GM21367 (cell line): ENCODE measurements around the gene KIF12.
"Not testable (repeated sequence)": the region's sequence is repeated elsewhere in the genome, so short reads cannot be mapped to it uniquely, and the experiment has no call there.

Source experiments
- ATAC-seq: cut with Tn5 transposase; IDR thresholded peaks from one replicate; pipeline ENCODE4 v1.9.1; 2021; ENCODE audit not compliant: unreplicated experiment

Gene KIF12

DNA sequence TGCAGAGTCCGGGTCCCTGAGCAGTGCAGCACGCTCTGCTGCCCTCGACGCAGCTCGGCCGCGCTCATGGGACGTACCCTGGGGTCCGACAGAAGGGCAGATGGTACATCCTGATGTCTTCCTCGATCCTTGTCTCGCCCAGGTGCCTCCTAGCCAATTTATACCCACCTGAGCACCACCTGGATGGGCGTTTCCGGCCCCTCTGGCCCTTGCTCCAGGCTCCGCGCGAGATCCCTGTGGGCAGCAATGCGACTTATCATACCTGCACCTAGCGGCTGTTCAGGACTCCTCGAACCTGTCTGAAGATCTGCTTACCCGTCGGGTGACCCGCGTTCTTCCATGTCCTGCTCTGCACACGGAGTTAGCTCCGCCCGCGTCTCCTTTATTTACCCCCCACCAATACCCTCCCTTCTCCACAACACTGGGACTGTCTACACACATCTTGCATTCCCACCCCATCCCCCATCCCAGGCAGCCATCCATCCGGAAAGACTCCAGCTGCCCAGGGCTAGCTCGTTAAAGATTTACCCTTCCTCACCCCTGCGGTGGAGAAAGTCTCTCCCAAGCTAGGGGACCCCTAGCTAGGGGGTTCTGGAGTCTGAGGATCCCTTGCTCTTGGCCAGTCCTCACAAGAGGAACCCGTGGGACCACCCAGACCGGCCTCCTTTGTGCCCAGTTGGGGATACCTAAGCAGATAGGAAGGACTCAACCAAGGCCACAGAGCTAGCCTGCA lies at the start of gene KIF12:
Gene KIF12, minus strand, starts transcription at position 357 of the 733 bp plus-strand sequence. Its CDS starts 16 bp downstream, at position 341.
- no peak for ATAC-seq

DNA sequence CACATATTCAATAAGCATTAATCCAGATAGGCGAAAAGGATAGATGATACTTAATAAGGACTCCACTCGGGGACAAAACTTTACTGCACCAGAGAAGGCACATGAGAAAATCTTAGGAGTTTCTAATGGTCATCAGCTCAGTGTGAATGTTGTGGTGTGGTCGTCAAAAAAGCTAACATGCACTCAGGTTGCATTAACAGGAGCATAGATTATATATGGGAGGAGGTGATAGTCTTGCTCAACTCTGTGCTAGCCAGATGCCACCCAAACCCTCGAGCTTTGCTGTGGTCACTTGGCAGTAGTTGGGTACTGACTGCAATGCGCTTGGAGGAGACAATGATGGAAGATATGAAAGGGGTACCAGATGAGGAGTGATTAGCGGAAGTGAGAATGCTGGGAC lies 47.6 kb upstream of the KIF12 start:
- ATAC-seq: no peak

DNA sequence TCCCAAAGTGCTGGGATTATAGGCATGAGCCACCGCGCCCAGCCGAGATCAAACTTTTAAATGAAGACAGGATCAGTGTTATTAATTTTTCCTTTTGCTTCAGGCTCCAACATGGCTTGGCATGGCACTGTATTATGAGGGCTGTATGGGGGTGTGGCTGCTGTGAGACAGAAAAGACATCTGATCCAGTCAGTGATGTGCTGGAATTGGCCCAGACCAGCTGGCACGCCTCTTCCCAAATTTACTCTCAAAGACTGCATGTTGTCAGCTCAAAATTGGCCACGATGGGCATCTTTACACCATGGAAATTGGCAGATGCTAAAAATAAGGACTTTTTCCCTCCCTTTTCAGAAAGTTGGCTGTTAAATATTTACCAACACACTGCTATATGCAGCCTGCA lies 44.1 kb upstream of the KIF12 start:
- no peak for ATAC-seq

DNA sequence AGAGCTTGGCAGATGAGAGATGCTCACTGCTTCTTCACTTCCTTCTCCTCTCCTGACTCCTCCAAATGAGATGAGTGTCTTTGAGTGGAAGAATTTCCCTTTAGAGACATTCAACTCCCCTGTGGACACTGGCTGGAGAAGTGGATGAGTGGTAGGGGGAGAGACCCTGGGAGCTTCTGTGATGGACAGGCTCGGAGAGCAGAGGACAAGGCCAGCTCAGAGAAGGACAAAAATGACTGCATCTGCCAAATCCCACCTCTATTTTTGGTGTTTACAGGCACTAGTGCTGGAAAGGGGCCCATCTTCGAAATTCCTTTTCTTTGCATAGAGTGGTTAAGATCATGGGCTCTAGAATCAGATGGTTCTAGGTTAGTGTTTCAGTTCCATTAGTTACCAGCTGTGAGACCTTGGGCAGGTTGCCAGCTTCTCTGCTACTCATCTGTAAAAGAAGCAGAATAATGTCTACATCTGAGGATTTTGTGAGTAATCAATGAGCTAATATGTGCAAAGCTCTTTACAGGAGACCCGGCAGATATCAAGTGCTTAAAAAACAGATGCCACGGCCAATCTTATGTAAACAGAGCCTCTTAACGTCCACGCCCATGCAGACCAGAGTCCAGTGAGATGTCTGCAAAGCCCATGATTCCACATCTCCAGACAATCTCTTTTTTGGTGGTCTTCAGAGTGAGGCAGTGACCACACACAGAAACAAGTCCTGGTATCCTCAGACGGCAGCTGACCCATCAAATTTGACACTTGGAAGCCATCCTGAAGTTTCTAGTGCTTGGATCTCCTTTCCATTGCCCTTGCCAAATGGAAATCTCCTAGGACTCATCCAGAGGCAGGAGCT lies 42.7 kb upstream of the KIF12 start:
- no peak for ATAC-seq

DNA sequence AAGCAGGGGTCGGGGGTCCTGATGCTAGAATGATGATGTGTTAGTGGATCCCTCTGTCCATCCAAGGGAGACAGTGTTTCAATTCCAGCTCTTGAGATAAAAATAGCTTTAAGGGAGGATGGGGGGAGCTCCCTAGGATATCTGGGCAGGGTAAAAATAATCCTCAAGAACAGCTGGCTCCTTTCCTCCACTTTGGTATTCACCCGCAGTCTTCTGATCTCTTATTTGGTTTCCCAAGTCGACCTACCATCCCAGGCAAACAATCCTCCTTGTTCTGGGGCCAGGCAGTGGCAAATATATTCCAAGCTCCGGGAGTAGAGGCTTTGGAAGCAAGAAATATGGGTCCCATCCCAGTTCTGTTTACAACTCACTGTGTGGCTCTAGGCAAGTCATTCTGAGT lies 41.8 kb upstream of the KIF12 start:
- no peak for ATAC-seq

DNA sequence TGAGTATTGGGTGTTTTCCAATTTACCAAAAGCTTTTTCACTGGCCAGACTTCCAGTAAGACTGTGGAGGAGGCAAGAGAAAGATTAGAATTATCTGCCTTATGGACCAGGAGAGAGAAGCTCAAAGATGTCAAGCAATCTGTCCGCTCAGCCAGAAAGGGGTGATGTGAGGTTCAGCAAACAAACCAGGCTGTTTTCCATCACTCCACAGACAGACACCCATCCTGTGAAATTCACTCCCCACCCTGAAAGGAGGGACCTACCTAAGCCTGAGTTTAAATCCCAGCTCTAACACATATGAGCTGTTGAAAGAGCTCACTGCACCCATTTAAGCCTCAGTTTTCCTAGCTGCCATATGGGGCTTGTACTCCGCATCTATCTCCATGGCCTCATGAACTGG lies 41.3 kb upstream of the KIF12 start:
- ATAC-seq: no peak

DNA sequence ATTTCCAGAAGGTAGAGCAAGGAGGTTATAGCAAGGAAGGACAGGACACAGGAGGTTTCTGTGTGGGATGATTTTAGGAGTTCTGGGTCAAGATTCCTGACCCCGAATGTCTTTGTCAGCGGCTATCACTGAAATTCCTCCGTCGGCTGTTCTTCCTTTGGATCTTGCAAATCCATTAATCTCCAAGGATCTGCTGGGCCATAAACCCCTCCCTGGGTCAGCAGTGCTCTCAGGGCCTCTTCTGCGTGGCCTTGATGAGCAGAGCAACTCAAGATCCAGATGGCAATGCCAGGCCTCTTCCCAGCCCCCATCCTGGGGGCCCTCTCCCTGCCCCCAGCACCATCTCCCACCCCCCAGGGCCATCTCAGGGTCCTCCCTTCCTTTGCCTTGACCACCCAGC lies 40.0 kb upstream of the KIF12 start:
- ATAC-seq: no peak

DNA sequence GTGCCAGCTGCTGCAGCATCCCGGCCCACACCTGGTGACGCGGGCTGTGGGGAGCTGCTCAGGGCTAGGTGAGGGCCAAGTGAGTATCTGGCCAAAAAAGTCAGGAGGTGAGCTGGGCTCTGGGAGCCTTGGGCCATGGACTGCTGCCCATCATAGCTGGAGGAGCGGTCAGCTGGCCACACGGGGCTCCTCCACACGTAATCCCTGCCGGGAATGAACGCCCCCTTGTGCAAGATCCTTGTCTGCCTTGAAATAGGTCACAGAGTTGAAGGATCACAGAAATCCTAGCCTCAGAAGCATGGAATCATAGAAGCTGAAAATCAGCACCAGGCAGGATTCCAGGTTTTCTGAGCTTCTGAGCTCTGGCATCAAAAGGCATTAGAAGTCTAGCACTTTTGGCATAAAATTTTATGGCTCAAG lies 39.5 kb upstream of the KIF12 start:
- ATAC-seq: no peak

DNA sequence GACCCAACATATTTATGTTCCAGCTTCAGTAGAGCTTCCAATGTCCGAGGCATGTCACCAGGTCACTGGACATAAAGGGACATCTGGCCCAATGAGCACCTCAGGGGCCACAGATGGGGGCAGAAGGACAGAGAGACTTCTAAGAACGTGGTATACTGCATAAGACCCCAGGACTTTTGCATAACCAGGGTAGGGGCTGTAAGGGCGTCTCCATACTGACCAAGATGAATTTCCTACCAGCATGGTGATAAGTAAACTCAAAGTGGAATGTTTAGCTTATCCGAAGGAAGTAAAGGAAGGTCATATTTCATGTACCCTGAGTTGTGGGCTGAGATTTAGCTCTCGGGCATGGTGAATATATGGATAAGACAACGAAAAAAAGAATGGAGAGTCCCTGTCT lies 38.7 kb upstream of the KIF12 start:
- ATAC-seq: no peak

DNA sequence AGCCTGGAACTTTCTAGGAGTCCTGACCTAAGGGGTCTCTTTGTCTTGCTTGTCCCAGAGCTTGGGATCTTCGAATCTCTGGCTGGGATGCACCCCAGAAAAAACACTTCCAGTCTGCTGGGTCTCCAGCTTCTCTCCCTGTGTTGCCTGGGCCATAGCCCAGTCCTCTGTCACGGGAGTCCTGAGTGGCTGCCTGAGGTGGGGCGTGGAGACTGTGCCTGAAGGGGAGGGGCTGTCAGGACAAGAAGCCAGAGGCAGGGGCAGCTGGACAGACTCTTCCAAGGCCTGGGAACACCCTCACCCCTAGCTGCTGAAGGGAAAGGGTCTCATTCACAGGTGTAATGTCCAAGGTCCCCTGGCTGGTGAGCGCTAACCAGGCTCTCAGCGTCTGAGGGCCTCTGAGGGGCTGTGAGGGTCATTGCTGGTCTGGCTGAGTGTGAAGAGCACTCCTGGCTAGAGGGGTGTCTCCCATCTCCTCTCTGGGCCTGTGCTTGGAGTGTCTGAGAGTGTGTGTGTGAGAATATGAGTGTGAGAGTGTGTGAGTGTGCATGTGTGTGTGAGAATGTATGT lies 35.8 kb upstream of the KIF12 start:
- no peak for ATAC-seq

DNA sequence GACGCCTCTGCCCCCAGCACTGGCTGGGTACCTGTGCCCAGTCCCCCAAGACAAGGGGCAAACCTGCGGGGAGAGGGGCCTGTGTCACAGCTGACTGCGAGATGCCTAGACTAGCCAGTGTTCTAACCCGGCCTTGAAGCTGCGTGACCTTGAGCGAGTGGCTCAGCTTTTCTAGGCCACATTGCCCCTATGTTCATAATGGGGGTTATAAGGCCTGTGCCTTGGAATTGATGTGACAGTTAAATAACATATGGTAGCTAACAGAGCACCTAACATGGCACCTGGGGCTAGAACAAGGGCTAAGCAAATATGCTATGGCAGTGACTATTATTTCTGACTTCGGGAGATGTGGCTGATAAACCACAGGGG lies 33.4 kb upstream of the KIF12 start:
- ATAC-seq: no peak

DNA sequence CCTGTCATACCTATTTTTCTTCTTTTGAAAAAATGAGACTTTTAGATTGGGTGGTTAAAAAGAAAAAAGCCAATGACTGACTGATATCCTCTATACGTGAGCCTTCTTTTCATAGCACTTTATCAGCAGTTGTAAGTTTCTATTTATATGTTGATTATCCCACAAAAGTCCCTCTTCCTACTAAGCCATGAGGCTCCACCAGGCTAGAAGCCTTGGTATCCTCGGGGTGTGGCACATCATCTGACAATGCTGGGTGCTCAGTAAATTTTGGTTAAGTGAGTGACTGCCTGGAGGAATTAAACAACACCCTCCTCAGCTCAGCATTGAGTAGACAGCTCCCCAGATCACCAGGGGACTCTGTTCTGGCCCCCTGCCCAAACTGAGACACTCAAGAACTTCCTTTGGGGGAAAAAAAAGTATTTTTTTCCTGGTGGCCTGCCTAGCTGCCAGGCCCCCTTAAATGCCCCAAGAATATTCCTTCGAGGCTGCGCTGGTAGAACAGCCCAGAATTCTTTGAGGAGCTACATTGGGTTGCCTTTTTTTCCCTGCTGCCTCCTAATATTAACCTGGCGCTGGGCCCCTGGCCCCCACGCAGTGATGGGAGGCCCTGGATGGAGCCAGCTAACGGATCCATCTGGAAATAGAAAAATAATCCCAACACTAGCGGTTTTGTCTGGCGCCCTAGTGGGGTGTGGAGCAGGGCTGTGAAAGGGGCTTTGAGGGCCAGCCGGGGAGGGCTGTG lies 32.9 kb upstream of the KIF12 start:
- no peak for ATAC-seq

DNA sequence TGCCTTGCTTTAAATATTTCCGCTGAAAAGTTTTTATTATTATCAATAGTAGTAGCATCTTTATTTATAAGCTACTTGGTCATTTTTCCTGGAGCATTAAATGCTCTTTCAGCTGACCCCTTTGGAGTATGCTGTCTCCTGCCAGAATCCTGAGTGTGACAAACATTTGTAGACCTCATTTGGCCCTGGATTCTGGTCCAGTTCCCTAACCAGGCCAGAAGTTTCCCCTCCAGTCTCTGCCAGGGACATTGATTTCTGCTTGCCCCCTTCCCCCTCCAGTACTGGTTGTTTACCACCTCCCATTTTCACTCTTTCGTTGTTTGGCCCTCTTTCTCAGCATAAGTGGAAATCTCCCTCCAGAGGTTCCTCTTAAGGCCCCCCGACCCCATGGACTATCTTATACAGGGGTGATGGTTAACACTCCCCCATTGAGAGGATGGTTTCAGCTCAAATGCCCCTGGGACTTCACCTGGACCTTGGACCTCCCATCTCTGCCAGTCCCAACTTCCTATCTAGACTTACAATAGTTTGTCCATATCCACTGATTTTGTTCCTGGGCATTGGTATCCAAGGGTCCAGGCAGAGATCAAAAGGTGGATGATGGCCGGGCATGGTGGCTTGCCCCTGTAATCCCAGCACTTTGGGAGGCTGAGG lies 31.7 kb upstream of the KIF12 start:
- ATAC-seq: no peak

DNA sequence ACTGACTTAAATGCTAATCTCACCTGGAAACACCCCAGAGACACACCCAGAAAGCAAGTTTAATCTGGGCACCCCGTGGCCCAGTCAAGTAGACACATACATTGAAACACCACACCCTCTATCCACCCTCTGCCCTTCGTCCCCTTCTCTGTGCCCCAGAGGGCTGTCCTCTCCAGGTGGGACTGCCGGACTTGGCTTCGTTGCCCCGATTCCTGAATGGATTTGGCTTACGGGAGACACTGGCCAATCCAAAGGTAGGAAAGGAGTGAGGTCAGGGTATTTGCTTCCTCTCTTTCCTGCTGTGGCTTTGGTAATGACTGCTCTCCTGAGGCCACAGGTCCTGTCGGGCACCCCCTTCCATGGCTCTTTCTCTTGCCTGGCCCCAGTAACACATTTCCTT lies 31.0 kb upstream of the KIF12 start:
- ATAC-seq: no peak

DNA sequence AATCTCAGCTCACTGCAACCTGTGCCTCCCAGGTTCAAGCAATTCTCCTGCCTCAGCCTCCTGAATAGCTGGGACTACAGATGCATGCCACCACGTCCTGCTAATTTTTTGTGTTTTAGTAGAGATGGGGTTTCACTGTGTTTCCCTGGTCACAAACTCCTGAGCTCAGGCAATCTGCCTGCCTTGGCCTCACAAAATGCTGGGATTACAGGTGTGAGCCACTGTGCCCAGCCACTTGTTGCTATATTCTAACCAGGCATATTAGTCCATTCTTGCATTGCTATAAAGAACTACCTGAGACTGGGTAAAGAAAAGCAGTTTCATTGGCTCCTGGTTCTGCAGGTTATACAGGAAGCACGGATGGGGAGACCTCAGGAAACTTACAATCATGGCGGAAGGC lies 29.7 kb upstream of the KIF12 start:
- not testable (repeated sequence) for ATAC-seq

DNA sequence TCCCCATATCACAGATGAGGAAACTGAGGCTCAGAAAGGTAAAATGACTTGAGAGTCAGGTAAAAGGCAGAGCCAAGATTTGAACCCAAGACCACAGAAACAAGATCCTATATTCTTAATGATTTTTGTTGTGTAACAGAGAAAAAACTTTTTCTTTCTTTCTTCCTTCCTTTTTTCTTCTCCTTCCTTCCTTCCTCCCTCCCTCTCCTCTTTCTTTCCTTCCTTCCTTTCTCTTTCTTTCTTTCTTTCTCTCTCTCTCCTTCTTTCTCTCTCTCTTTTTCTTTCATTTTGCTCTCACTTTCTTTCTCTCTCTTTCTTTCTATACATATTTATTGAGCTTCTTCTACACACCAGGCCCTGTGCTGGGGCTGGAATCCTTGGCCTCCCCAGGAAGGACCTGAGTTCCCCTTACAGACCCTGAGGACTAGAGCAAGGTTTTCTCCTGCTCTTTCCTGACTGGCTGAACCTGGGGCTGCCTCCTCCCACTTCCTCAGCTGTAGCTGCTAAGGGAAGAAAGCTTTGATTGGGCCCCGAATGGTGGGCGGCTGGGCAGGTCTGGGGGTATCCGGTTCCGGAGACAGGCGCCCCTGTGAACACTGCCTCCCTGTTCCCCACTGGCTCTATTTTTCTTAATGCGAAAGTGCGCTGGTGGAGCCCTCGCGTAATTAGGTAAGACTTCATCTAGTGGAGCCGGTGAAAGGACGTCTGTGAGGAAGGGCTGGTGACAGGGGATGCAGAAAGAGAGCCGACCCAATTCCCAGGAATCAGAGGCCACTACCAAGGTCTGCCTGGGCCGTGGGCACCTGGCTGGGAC lies 27.4 kb upstream of the KIF12 start:
- no peak for ATAC-seq

DNA sequence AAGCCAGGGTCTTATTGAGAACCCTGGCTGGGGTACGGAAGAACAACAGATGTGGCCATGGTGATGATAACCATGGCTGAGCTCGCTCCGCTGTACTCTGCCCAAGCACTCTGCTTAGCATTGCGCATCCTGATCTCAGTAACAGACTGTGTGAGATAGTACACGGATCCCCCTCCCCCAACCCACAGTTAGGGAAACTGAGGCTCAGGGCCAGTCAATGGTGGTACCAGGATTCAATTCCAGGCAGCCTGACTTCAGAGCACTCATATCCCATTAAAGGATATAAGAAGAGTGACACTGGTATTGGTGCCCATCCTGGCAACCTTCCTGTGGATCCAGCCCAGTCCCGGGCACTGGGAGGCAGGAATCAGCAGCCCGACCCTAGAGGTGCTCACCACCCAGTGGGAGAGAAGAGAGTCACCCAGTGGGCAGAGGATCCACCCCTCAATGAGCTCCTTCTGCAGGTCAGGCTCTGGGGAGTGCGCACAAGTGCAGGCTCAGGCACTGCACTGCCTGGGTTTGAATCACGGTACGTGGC lies 26.5 kb upstream of the KIF12 start:
- ATAC-seq: no peak

DNA sequence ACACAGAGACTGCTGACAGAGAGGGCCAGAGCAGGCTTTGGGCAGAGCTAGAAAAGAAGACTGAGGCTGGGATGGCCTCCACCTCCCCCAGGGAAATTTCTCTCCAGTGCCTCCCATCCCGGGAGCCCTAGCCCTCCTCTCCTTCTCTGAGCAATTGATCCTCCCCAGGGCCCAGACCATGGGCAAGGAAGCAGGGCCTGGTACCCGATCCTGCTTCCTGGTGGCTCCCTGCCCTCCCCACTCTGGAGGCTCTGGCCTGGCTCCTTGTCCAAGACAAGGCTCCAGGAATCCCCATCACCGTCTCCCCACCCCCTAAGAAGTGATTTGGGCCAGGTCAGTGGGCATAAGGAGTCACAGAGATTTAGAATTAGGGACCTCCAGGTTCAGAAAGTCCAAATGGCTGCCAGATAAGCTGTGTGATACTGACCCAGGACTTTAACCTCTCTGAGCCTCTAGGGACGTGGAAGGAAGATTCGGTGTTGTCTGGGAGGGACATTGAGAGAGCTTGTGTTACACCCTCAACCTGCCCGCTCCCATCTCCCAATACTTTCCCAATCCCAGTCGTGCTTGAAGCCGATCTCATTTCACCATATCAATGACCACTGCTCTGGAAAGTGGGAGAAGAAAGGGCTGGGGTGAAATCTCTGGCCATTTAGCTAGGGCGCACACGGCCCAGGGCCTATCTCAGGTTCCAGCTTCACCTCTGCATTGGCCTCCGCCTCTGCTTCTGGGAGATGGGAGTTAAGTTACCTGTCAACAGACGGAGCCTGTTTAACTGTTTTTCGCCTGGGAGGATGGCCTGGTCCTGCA lies 25.8 kb upstream of the KIF12 start:
- ATAC-seq: no peak

DNA sequence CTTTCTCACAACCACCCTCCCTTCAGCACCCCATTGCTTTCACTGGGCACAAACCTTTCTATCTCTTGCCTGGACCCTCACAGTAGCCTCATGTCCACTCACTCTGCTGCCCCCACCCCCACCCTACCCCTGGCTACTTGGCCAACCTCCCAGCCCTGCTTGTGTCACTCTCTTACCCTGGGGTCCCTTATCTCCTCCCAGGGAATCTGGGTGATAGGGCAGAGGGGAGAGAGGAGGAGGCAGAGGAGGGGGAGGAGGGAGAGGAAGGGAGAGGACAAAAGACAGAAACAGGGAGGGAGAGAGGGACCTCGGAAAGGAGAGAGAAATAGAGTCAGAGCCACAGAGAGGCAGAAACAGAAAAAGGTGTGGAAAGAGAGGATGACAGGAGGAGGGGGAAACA lies 25.0 kb upstream of the KIF12 start:
- no peak for ATAC-seq
